NAMALWA (cell line): Measurements from ENCODE around the gene CRYGN.

ENCODE experiments used
- DNase-seq: peaks from one replicate; pipeline ENCODE4 v3.0.0-alpha.2; 2015; ENCODE audit warnings: low spot score

The CRYGN gene

GRCh38 chr7:151391358-151391730, 48.6 kb downstream of the CRYGN start:
- no peak for DNase-seq

- no peak for DNase-seq
Observed at GRCh38 chr7:151390598-151391357, 49.2 kb downstream of the CRYGN start.

- no peak for DNase-seq
Observed at GRCh38 chr7:151389768-151390597, 50.0 kb downstream of the CRYGN start.

- DNase-seq, result no peak
Observed at GRCh38 chr7:151389096-151389767, 50.7 kb downstream of the CRYGN start.

- no peak for DNase-seq
Observed at GRCh38 chr7:151388430-151388829, 51.5 kb downstream of the CRYGN start.

- DNase-seq, result no peak
Observed at GRCh38 chr7:151388007-151388297, 52.0 kb downstream of the CRYGN start.

GRCh38 chr7:151387161-151388006, 52.6 kb downstream of the CRYGN start:
- DNase-seq, result no peak

GRCh38 chr7:151386301-151387160, 53.4 kb downstream of the CRYGN start:
- DNase-seq, result no peak

- no peak for DNase-seq
Observed at GRCh38 chr7:151385626-151386300, 54.2 kb downstream of the CRYGN start.

GRCh38 chr7:151384776-151385625, 54.9 kb downstream of the CRYGN start:
- no peak for DNase-seq

- DNase-seq, result no peak
Observed at GRCh38 chr7:151384352-151384697, 55.6 kb downstream of the CRYGN start.

GRCh38 chr7:151383638-151384351, 56.1 kb downstream of the CRYGN start:
- DNase-seq, result no peak

- no peak for DNase-seq
Observed at GRCh38 chr7:151382079-151382885, 57.7 kb downstream of the CRYGN start.

- DNase-seq, result no peak
Observed at GRCh38 chr7:151381348-151382078, 58.4 kb downstream of the CRYGN start.

- DNase-seq, result no peak
Observed at GRCh38 chr7:151381098-151381347, 58.9 kb downstream of the CRYGN start.

- DNase-seq, result no peak
Observed at GRCh38 chr7:151380199-151381097, 59.5 kb downstream of the CRYGN start.
